GM23248 (cell line): Measurements from ENCODE around the gene SHB.

Source experiments
- EZH2 ChIP-seq: fragments of 200-600 bp; sonication (generic); IDR thresholded peaks from 2 replicates; pipeline ENCODE4 v1.6.1; 2018; ENCODE audit warnings: antibody characterized with exemption, mild to moderate bottlenecking; ENCODE audit not compliant: insufficient read depth, poor library complexity, severe bottlenecking
- EZH2phosphoT487 ChIP-seq: fragments of 200-600 bp; sonication (generic); IDR thresholded peaks from 2 replicates; pipeline ENCODE4 v1.6.1; 2018; ENCODE audit warnings: antibody characterized with exemption, moderate library complexity, mild to moderate bottlenecking, low read depth; ENCODE audit not compliant: insufficient read depth

DNA sequence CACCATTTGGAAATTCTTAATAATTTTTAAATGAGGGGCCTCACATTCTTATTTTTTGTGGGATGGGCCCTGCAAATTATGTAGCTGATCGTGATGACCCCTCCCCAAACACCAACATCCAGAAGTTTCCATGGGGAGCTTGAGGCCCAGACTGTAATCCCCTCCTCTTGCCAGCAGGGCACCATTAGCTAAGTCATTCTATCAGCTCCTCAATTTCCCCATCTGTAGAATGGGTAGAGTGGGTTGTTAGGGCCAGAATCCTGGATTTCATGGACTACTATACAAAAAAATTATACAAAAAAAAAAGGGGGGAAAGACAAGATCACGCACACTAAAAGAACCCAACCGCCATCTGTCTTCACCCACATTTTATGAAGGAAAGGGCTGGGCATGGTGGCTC is 38.4 kb downstream of the SHB start:
- TF ChIP-seq EZH2 (no peak), EZH2phosphoT487 (no peak)
